Transverse colon (tissue), 4 donors: ENCODE results near the gene TNNI2. TPM values are rescaled to one million over a fixed set of nuclear protein-coding genes. Genes with fewer than 3 reads are reported as not detected.

Experiments
- DNase-seq: peaks from one replicate; pipeline ENCODE4 v3.0.0-alpha.2; 2019
- H3K27ac ChIP-seq, 4 donors: fragments of 200-600 bp; sonication (generic); 2 replicates each; pipeline ENCODE4 v1.5.1; 2016 to 2018; ENCODE audit warnings: inconsistent platforms in 4 of 4
- H3K27me3 ChIP-seq: fragments of 200-600 bp; sonication (generic); 2 replicates; pipeline ENCODE4 v1.5.1; 2017; ENCODE audit warnings: inconsistent platforms
- H3K36me3 ChIP-seq, 4 donors: fragments of 200-600 bp; sonication (generic); 2 replicates each; pipeline ENCODE4 v1.5.1; 2017 to 2019; ENCODE audit warnings: inconsistent platforms in 4 of 4
- H3K4me1 ChIP-seq, 4 donors: fragments of 200-600 bp; sonication (generic); 2 replicates each; pipeline ENCODE4 v1.5.1; 2017 to 2020; ENCODE audit warnings: inconsistent platforms in 4 of 4
- H3K4me3 ChIP-seq, 4 donors: fragments of 200-600 bp; sonication (generic); 1 replicate in 1 of 4; 2 replicates in 3 of 4; pipeline versions ENCODE4 v1.5.1 to v1.6.1; 2017 to 2019; ENCODE audit warnings: inconsistent platforms in 4 of 4
- H3K9me3 ChIP-seq, 2 donors: fragments of 200-600 bp; sonication (generic); 2 replicates each; pipeline ENCODE4 v1.5.1; 2017 to 2019; ENCODE audit warnings: inconsistent platforms in 2 of 2
- EP300 ChIP-seq: sonication (generic); formaldehyde crosslinking; IDR thresholded peaks from one replicate; pipeline ENCODE4 v1.6.1; 2017; ENCODE audit warnings: antibody characterized with exemption, low read depth
- POLR2A ChIP-seq: fragments of 450-650 bp; IDR thresholded peaks from one replicate; pipeline ENCODE4 v1.6.1; 2016; ENCODE audit warnings: antibody characterized with exemption, mild to moderate bottlenecking, moderate library complexity
- POLR2AphosphoS5 ChIP-seq, 3 donors: sonication (generic); formaldehyde crosslinking; IDR thresholded peaks; one replicate each; pipeline ENCODE4 v1.6.1; 2016; ENCODE audit warnings: antibody characterized with exemption in 3 of 3
- WGBS, 2 donors: methylation state at CpG; one replicate each; pipeline ENCODE4 v1.1.5; 2018; ENCODE audit warnings: low coverage in 1 of 2; 5-methylcytosine and 5-hydroxymethylcytosine counted together
- in situ Hi-C, 4 donors: fragments of 200-750 bp; cut with MboI; loops; one replicate each; pipeline versions ENCODE4 v1.15.0 to v1.15.1; 2017; ENCODE audit warnings: low sequenced_read_pairs in 3 of 4, low pct_ligation_motif_present in 1 of 4, low pct_unique_long_range_greater_than_20kb in 1 of 4
- intact Hi-C: fragments of 100-400 bp; cut with DNase I; formaldehyde crosslinking; loops from one replicate; pipeline ENCODE4 v1.15.1; 2023; ENCODE audit warnings: low total_unique reads
- total RNA-seq, 4 donors: library from RNA; depleted of rRNA; stranded (reverse); fragments of >200 nt; gene quantifications; one replicate each; pipeline ENCODE4 v1.1.0, GENCODE V29; 2016
- TF ChIP-seq, protein P1 (sequence below), 5 experiments: fragments of 200-600 bp in 3 of 5; fragments of 450-650 bp in 2 of 5; sonication (generic) in 3 of 5; IDR thresholded peaks; 1 replicate in 2 of 5; 2 replicates in 3 of 5; pipeline ENCODE4 v1.5.1; 2016 to 2017; ENCODE audit warnings: antibody characterized with exemption in 5 of 5, inconsistent platforms in 3 of 5, mild to moderate bottlenecking in 2 of 5, moderate library complexity in 1 of 5

TNNI2 gene
- total RNA-seq, 4 donors from 2014 or later: 3.5 to 35.9 TPM; not detected in 2

DNA sequence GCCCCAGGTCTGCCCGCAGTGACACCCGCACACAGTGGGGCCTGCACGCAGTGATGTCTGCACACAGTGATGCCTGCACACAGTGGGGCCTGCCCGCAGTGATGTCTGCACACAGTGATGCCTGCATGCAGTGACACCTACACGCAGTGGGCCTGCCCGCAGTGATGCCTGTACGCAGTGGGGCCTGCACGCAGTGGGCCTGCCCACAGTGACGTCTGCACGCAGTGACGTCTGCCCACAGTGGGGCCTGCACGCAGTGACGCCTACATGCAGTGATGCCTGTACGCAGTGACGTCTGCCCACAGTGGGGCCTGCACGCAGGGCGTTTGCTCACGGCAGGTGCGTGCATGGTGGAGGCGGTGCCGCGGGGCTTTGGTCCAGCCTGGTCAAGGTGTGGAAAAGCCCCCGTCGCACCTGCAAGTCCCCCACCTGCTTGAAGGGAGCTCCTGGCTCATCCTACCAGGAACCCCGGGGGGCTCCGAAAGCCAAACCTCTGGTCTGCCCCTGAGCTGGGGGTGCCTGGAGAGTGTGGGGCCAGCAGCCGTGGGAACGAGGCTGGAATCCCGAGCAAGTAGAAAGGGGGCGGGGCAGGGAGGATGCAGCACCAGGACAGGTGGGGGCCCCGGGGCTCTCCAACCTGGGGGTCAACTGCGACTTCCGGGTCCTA is 12.9 kb upstream of the TNNI2 start:
- no peaks in the 10 kb centered on the region for H3K9me3 ChIP-seq
- no peak for DNase-seq
- in situ Hi-C loops (no loop called here), intact Hi-C loops (no loop called here)
- peaks cover under 1 to 27% (median 21%) of the 10 kb centered on the region in 4 donors for H3K4me1 ChIP-seq
- WGBS, 2 donors: 67% methylated on average over 33 of the region's 33 CpGs; no CpG with 5 or more reads in 1 of the 2 donors
- no peak overlapping the region for H3K4me3 ChIP-seq
- TF ChIP-seq EP300 (no peak), POLR2AphosphoS5 (IDR thresholded peaks at IDR 0.05) (no peak), POLR2A (no peak)
- TF ChIP-seq, protein P1, sequence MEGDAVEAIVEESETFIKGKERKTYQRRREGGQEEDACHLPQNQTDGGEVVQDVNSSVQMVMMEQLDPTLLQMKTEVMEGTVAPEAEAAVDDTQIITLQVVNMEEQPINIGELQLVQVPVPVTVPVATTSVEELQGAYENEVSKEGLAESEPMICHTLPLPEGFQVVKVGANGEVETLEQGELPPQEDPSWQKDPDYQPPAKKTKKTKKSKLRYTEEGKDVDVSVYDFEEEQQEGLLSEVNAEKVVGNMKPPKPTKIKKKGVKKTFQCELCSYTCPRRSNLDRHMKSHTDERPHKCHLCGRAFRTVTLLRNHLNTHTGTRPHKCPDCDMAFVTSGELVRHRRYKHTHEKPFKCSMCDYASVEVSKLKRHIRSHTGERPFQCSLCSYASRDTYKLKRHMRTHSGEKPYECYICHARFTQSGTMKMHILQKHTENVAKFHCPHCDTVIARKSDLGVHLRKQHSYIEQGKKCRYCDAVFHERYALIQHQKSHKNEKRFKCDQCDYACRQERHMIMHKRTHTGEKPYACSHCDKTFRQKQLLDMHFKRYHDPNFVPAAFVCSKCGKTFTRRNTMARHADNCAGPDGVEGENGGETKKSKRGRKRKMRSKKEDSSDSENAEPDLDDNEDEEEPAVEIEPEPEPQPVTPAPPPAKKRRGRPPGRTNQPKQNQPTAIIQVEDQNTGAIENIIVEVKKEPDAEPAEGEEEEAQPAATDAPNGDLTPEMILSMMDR (IDR thresholded peaks at IDR 0.05): no peak
- H3K27me3 ChIP-seq: peaks cover 6% of the 10 kb centered on the region
- no peak overlapping the region for H3K27ac ChIP-seq
- H3K36me3 ChIP-seq: no peaks in the 10 kb centered on the region

DNA sequence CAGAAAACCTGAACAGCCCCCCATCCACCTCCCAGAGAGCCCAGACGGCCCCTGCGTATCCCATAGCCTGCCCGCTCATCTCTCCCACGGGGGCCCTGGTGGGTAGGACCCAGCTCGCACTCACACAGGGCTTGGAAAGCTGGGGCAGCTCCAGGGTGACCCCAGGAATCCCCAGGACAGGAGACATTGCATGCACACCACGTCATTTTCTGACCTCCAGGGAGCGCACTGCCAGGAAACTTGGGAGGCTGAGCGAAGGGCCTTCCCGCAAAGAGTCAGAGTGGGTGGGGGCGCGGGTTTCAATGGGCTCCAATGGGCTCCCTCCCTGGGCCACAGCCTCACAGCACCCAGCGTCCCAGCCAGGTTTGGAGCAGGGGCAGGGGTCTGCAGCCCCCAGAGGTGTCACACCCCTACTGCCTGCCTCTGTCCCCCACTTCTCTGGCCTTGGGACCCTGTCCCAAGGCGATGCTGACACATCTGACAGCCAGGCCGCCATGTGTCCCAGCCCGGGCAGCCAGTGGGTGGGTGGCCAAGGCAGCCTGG is 12.2 kb upstream of the TNNI2 start:
- 63% methylated on average over 14 of the region's 15 CpGs; no CpG with 5 or more reads in 1 of the 2 donors for WGBS, 2 donors
- TF ChIP-seq POLR2AphosphoS5 (IDR thresholded peaks at IDR 0.05): no peak
- TF ChIP-seq POLR2A: no peak
- TF ChIP-seq, protein P1 (IDR thresholded peaks at IDR 0.05): peak in 4 of 5 experiments; percentile 12 to 35 (median 24)
- TF ChIP-seq EP300: no peak
- Histone ChIP-seq H3K36me3 (no peaks in the 10 kb centered on the region), H3K4me1 (peaks cover 7 to 33% (median 28%) of the 10 kb centered on the region in 4 donors), H3K27ac (peak overlapping the region in 2 of 4 donors; percentile 6 to 42), H3K9me3 (no peaks in the 10 kb centered on the region), H3K27me3 (peaks cover 6% of the 10 kb centered on the region), H3K4me3 (no peak overlapping the region)
- intact Hi-C loops (no loop called here), in situ Hi-C loops (no loop called here)
- peak; percentile 56 for DNase-seq

DNA sequence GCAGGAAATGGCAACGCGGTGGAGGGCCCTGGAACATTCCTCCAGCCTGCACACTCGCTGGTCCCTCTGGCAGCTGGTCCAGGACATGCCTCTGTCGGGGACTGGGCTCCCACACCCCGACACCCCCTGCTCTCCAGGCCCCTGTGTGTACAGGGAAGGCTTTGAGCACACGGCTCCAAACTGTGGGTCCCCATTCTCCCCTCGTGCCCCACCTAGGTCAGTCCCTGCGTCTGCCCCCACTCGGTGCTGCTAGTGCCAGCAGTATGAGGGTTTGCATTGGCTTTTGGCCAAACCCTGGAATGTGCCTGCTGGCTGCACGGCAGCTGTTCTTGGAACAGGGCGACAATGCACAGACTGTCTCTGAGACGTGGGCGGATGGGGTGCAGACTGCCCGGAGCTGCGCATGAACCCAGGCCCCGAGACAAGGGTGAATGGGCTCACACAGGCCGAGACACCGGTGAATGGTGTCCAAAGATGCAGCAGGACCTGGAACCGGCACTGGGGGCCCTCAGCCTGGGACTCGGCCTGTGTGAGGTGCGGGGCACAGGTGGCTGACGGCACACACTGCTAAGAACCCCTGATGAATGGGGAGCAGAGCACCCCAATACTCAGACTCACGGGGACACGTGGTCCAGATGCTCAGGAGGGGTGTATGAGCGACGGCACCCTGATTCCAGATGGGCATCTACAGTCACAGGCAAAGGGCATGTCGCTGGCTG is 11.5 kb upstream of the TNNI2 start:
- TF ChIP-seq, protein P1 (IDR thresholded peaks at IDR 0.05): no peak
- TF ChIP-seq POLR2A (no peak), POLR2AphosphoS5 (IDR thresholded peaks at IDR 0.05) (peak in 2 of 3 donors; percentile 36 to 43), EP300 (no peak)
- Histone ChIP-seq H3K36me3 (no peaks in the 10 kb centered on the region), H3K27ac (peak overlapping the region in 2 of 4 donors; percentile 6 to 42), H3K27me3 (peaks cover 6% of the 10 kb centered on the region), H3K4me1 (peaks cover 13 to 39% (median 34%) of the 10 kb centered on the region in 4 donors), H3K9me3 (no peaks in the 10 kb centered on the region), H3K4me3 (no peak overlapping the region)
- in situ Hi-C loops (no loop called here), intact Hi-C loops (no loop called here)
- DNase-seq: peak; percentile 71
- WGBS, 2 donors: 48% methylated on average over 27 of the region's 27 CpGs; no CpG with 5 or more reads in 1 of the 2 donors

DNA sequence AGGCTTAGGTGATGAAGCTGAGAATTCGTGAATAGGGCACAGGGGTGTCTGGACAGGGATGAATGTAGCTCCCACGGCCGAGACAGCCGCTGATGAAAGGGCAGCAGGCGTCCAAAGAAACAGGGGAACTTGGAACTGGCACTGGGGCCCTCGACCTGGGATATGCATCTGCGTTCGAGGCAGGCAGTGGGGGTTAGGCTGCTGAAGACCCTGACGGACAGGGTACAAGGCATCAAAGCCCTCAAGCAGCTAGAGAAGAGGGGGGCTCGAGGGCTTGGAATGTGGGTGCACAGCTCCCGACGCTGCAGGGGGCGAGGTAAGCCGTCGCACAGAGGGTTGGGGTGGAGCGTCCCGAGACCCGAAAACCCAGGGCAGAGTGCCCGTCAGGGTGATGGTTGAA is 10.8 kb upstream of the TNNI2 start:
- TF ChIP-seq, protein P1 (IDR thresholded peaks at IDR 0.05): no peak
- TF ChIP-seq POLR2A: no peak
- TF ChIP-seq POLR2AphosphoS5 (IDR thresholded peaks at IDR 0.05): no peak
- no peak for TF ChIP-seq EP300
- 85 to 86% methylated on average over 13 to 19 of the region's 19 CpGs for WGBS, 2 donors
- no peak overlapping the region for H3K27ac ChIP-seq
- H3K4me1 ChIP-seq: peaks cover 20 to 46% (median 40%) of the 10 kb centered on the region in 4 donors
- no peak for DNase-seq
- H3K9me3 ChIP-seq: no peaks in the 10 kb centered on the region
- no peak overlapping the region for H3K4me3 ChIP-seq
- in situ Hi-C loops: no loop called here
- H3K27me3 ChIP-seq: peaks cover 6% of the 10 kb centered on the region
- no peaks in the 10 kb centered on the region for H3K36me3 ChIP-seq
- intact Hi-C loops: no loop called here
